Measurements from ENCODE around the gene EDA2R. TPM values are rescaled to one million over a fixed set of nuclear protein-coding genes. Genes with fewer than 3 reads are reported as not detected.

EDA2R gene
- total and polyA plus RNA-seq, 2 of the 8 experiments (the other 6 are each of a cell fraction or from before 2014, with no cell fraction given): 5.0 to 7.0 TPM

- Histone ChIP-seq H3K23ac (ENCODE audit: insufficient read length) (no peak overlapping the region), H4K5ac (ENCODE audit: insufficient read length, low read depth, low read length) (no peak overlapping the region), H3K27me3 (replicated peaks in 1 of 4; ENCODE audit: control insufficient read depth in 3 of 4, extremely low read depth in 1 of 4, insufficient read depth in 3 of 4, low read length in 3 of 4) (no peaks in the 10 kb centered on the region), H3K4me1 (replicated peaks in 1 of 4; ENCODE audit: control insufficient read depth in 3 of 4, insufficient read depth in 4 of 4, low read length in 3 of 4) (no peaks in the 10 kb centered on the region), H3K4me2 (ENCODE audit: insufficient read depth in 1 of 2, low read depth in 2 of 2, low read length in 2 of 2) (no peak overlapping the region), H4K20me1 (replicated peaks in 1 of 2; ENCODE audit: control insufficient read depth in 1 of 2, insufficient read depth in 2 of 2, low read length in 2 of 2) (no peaks in the 10 kb centered on the region), H3K23me2 (ENCODE audit: low read depth, low read length) (no peaks in the 10 kb centered on the region), H4K8ac (ENCODE audit: extremely low read depth, insufficient read depth, low read length) (no peak overlapping the region), H2BK20ac (ENCODE audit: low read length) (no peak overlapping the region), H2BK5ac (ENCODE audit: low read depth, low read length) (no peak overlapping the region), H4K91ac (replicated peaks; ENCODE audit: insufficient read length, low read length) (no peak overlapping the region), H2BK12ac (ENCODE audit: low read depth, low read length) (no peak overlapping the region), H3K4ac (replicated peaks; ENCODE audit: insufficient read length, low read depth, low read length) (no peak overlapping the region), H3K36me3 (ENCODE audit: control insufficient read depth in 2 of 4, insufficient read depth in 4 of 4, low read length in 3 of 4) (no peaks in the 10 kb centered on the region), H3K18ac (ENCODE audit: extremely low read depth, low read length) (no peak overlapping the region), H2AFZ (ENCODE audit: low read length) (no peak overlapping the region), H3K14ac (ENCODE audit: insufficient read length) (no peak overlapping the region), H3K4me3 (ENCODE audit: extremely low read depth in 1 of 4, insufficient read depth in 2 of 4, low read depth in 3 of 4, low read length in 4 of 4) (no peak overlapping the region), H2BK15ac (ENCODE audit: low read length) (no peak overlapping the region), H3K79me1 (ENCODE audit: low read depth, low read length) (no peaks in the 10 kb centered on the region; the same call in 1 of the 2 replicates), H3K9ac (replicated peaks in 1 of 4; ENCODE audit: extremely low read depth in 1 of 4, low read depth in 3 of 4, low read length in 3 of 4) (no peak overlapping the region), H3K79me2 (ENCODE audit: control insufficient read depth in 1 of 2, insufficient read depth in 2 of 2, low read length in 2 of 2) (peaks cover 0 to 26% of the 10 kb centered on the region in 2 experiments; a peak in 2 of 4 replicates), H2BK120ac (replicated peaks; ENCODE audit: low read depth, low read length) (no peak overlapping the region), H2AK5ac (ENCODE audit: low read depth, low read length) (no peak overlapping the region), H3K27ac (ENCODE audit: low read depth, low read length) (no peak overlapping the region), H3K56ac (replicated peaks; ENCODE audit: insufficient read length, low read depth, low read length) (no peak overlapping the region), H3K9me3 (ENCODE audit: insufficient read depth in 2 of 2, low read depth in 1 of 2, low read length in 1 of 2) (no peaks in the 10 kb centered on the region)
- FAIRE-seq (no peak), DNase-seq (ENCODE audit: low read depth in 1 of 2, low spot score in 2 of 2) (no peak)
- whole genome bisulfite sequencing, 2 experiments (ENCODE audit: extremely low coverage in 1 of 2, insufficient coverage in 1 of 2, insufficient read length in 1 of 2, insufficient replicate concordance in 2 of 2, low coverage in 1 of 2, low lambda C conversion rate in 2 of 2, missing lambda C conversion rate in 1 of 2): 100% methylated on average over 1 of the region's 3 CpGs; no CpG with 5 or more reads in 1 of the 2 experiments
- ChIA-PET POLR2A (ENCODE audit: partially characterized antibody) (no interaction called here), CTCF (ENCODE audit: partially characterized antibody) (no interaction called here)
- no peak for TF ChIP-seq GTF2F1 (IDR thresholded peaks at IDR 0.05; ENCODE audit: borderline replicate concordance, low read depth, low read length)
- no peak for TF ChIP-seq KDM4A (IDR thresholded peaks at IDR 0.05; ENCODE audit: low read depth, low read length, severe bottlenecking)
- no peak for TF ChIP-seq SRF (IDR thresholded peaks at IDR 0.05; ENCODE audit: low read depth, low read length)
- no peak for TF ChIP-seq KDM5A (IDR thresholded peaks at IDR 0.05; ENCODE audit: low read length)
- no peak for TF ChIP-seq BRCA1 (IDR thresholded peaks at IDR 0.05; ENCODE audit: low read depth, low read length)
- TF ChIP-seq FOSL1 (IDR thresholded peaks at IDR 0.05; ENCODE audit: insufficient read depth, low read depth, low read length): no peak
These were observed 13.4 kb downstream of the EDA2R start for GRCh38 chrX:66625525-66625924.

Measured in H1 (cell line).